Stimulated activated CD4-positive, alpha-beta T cell treated with anti-CD3 and anti-CD28 coated beads, Interleukin-12 subunit alpha, Interleukin-12 subunit beta, amount 100 ng/mL, for 48 hours (primary cell): Measurements from ENCODE around the gene FAM72D.
"Not testable (repeated sequence)": the region's sequence is repeated elsewhere in the genome, so short reads cannot be mapped to it uniquely, and the experiment has no call there.

Experiments
- DNase-seq, 3 donors: peaks; one replicate each; pipeline ENCODE4 v3.0.0-alpha.2; 2020; ENCODE audit warnings: low read depth in 2 of 3, low spot score in 1 of 3

The FAM72D gene

GRCh38 chr1:145095284-145096057 is at the start of gene FAM72D, which contains the start of gene SRGAP2B:
TSS of gene FAM72D (plus strand) at chr1:145095974. CDS start at chr1:145096848, 874 bp downstream.
TSS of gene SRGAP2B (minus strand) at chr1:145095328. CDS start at chr1:145092901, 2,427 bp downstream.
- DNase-seq = not testable (repeated sequence)

GRCh38 chr1:145047553-145047952 is 48.2 kb upstream of the FAM72D start:
- not testable (repeated sequence) for DNase-seq

- not testable (repeated sequence) for DNase-seq
These were observed 47.5 kb upstream of the FAM72D start for GRCh38 chr1:145048181-145048856.

- DNase-seq = not testable (repeated sequence)
These were observed 43.6 kb upstream of the FAM72D start for GRCh38 chr1:145052019-145052776.

- not testable (repeated sequence) for DNase-seq
These were observed 42.3 kb upstream of the FAM72D start for GRCh38 chr1:145053428-145053827.

GRCh38 chr1:145055217-145055760 is 40.5 kb upstream of the FAM72D start:
- not testable (repeated sequence) for DNase-seq

GRCh38 chr1:145058184-145058583 is 37.6 kb upstream of the FAM72D start:
- not testable (repeated sequence) for DNase-seq

GRCh38 chr1:145063285-145063684 is 32.5 kb upstream of the FAM72D start:
- not testable (repeated sequence) for DNase-seq

GRCh38 chr1:145063941-145064648 is 31.7 kb upstream of the FAM72D start:
- DNase-seq = not testable (repeated sequence)

- DNase-seq = not testable (repeated sequence)
These were observed 30.5 kb upstream of the FAM72D start for GRCh38 chr1:145065194-145065826.

GRCh38 chr1:145066486-145066885 is 29.3 kb upstream of the FAM72D start:
- DNase-seq = not testable (repeated sequence)

GRCh38 chr1:145071569-145071968 is 24.2 kb upstream of the FAM72D start:
- DNase-seq = not testable (repeated sequence)

GRCh38 chr1:145074021-145074559 is 21.7 kb upstream of the FAM72D start:
- DNase-seq = not testable (repeated sequence)

- not testable (repeated sequence) for DNase-seq
These were observed 18.9 kb upstream of the FAM72D start for GRCh38 chr1:145076877-145077276.

- DNase-seq = not testable (repeated sequence)
These were observed 17.6 kb upstream of the FAM72D start for GRCh38 chr1:145077872-145078786.

- not testable (repeated sequence) for DNase-seq
These were observed 16.9 kb upstream of the FAM72D start for GRCh38 chr1:145078787-145079370.

GRCh38 chr1:145079737-145080136 is 16.0 kb upstream of the FAM72D start:
- not testable (repeated sequence) for DNase-seq

- not testable (repeated sequence) for DNase-seq
These were observed 15.6 kb upstream of the FAM72D start for GRCh38 chr1:145080193-145080592.
